ENCODE results near the gene FOXC1. TPM values are rescaled to one million over a fixed set of nuclear protein-coding genes. Genes with fewer than 3 reads are reported as not detected.

The FOXC1 gene
- total and polyA plus RNA-seq, 2 donors from 2014 or later: 18.0 to 58.5 TPM

DNA sequence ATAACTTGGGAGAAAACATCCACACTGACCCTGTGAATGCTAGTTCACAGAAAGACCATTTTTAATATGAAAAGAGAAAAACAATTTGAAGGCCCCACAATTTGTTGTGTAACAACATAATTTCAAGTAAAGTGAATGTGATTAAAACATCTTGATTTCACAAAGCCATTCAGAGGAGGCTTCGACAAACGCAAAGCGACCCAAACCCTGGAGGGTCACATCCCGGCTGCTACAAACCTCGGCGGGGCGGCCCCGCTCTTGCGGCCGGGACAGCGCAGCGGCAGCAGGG, 14.0 kb downstream of the FOXC1 start:
- H3K9me3 ChIP-seq (ENCODE audit: control insufficient read depth in 2 of 3, insufficient read depth in 1 of 3, low read length in 3 of 3): no peaks in the 10 kb centered on the region
- FAIRE-seq (no peak), DNase-seq (no peak)
- TF ChIP-seq, protein P1, sequence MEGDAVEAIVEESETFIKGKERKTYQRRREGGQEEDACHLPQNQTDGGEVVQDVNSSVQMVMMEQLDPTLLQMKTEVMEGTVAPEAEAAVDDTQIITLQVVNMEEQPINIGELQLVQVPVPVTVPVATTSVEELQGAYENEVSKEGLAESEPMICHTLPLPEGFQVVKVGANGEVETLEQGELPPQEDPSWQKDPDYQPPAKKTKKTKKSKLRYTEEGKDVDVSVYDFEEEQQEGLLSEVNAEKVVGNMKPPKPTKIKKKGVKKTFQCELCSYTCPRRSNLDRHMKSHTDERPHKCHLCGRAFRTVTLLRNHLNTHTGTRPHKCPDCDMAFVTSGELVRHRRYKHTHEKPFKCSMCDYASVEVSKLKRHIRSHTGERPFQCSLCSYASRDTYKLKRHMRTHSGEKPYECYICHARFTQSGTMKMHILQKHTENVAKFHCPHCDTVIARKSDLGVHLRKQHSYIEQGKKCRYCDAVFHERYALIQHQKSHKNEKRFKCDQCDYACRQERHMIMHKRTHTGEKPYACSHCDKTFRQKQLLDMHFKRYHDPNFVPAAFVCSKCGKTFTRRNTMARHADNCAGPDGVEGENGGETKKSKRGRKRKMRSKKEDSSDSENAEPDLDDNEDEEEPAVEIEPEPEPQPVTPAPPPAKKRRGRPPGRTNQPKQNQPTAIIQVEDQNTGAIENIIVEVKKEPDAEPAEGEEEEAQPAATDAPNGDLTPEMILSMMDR (IDR thresholded peaks at IDR 0.05; ENCODE audit: borderline replicate concordance, extremely low read depth, insufficient read depth): no peak
- H3K36me3 ChIP-seq (ENCODE audit: control insufficient read depth in 2 of 3, insufficient read depth in 3 of 3, low read length in 3 of 3): no peaks in the 10 kb centered on the region
- H3K27ac ChIP-seq (ENCODE audit: low read depth in 2 of 2, low read length in 2 of 2): peak overlapping the region in 1 of 2 donors; percentile 26
- peaks cover 27% of the 10 kb centered on the region for H3K27me3 ChIP-seq (ENCODE audit: control insufficient read depth, insufficient read depth, low read length)
- H3K4me1 ChIP-seq (ENCODE audit: control insufficient read depth in 2 of 3, insufficient read depth in 2 of 3, low read depth in 1 of 3, low read length in 3 of 3): peaks cover 0 to 3% (median 0%) of the 10 kb centered on the region in 3 donors
- peak overlapping the region in 1 of 3 donors; percentile 73 for H3K4me3 ChIP-seq (ENCODE audit: low read length in 3 of 3)
- peak overlapping the region in 1 of 3 donors; percentile 13 for H3K9ac ChIP-seq (ENCODE audit: low read length in 3 of 3)
- intact Hi-C loops (cut with DNase I): no loop called here

DNA sequence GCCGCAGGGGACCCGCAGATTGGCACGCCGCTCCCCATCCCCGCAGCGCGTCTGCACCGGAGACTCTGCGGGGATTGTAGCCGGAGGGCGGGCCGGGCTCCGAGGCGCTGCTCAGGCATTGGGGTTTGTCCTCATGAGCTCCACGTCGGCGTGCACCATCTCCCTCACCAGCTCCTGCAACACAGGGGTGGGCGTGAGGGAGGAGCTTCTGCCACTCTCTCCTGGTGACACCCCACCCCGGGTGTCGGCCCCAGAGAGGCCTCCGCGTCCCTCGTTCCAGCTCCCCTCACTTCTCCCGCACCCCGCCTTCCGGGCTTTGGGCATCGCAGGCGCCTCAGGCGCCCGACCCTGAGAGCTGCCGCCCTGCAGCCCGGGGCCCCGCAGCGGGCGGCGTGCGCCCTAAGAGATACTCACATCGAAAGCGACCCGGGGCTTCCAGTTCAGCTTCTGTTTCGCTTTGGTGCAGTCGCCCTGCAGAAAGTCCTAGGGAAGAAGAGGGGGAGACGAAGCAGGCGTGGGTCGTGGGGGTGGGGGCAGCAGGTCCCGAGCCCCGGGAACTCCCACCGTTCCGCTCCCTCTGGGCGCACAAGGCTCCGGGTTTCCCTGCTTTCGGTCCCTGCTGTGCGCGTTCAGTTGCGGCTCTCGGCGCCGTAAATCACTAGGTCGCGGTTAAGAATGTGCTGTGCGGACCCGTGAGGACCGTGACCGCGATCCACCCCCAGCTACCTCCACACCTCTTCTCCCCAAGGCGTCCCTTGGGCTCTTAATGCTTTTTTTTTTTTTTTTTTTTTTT, 14.5 kb downstream of the FOXC1 start:
- Histone ChIP-seq H3K9me3 (ENCODE audit: control insufficient read depth in 2 of 3, insufficient read depth in 1 of 3, low read length in 3 of 3) (no peaks in the 10 kb centered on the region), H3K9ac (ENCODE audit: low read length in 3 of 3) (peak overlapping the region in 2 of 3 donors; percentile 13 to 39), H3K27me3 (ENCODE audit: control insufficient read depth, insufficient read depth, low read length) (peaks cover 27% of the 10 kb centered on the region), H3K4me3 (ENCODE audit: low read length in 3 of 3) (peak overlapping the region; percentile 59 to 74 (median 73)), H3K27ac (ENCODE audit: low read depth in 2 of 2, low read length in 2 of 2) (peak overlapping the region in 1 of 2 donors; percentile 81), H3K4me1 (ENCODE audit: control insufficient read depth in 2 of 3, insufficient read depth in 2 of 3, low read depth in 1 of 3, low read length in 3 of 3) (peaks cover 0 to 3% (median 0%) of the 10 kb centered on the region in 3 donors), H3K36me3 (ENCODE audit: control insufficient read depth in 2 of 3, insufficient read depth in 3 of 3, low read length in 3 of 3) (no peaks in the 10 kb centered on the region)
- DNase-seq (peak; percentile 71 to 88 (median 77)), FAIRE-seq (no peak)
- TF ChIP-seq, protein P1 (IDR thresholded peaks at IDR 0.05; ENCODE audit: borderline replicate concordance, extremely low read depth, insufficient read depth): no peak
- intact Hi-C loops (cut with DNase I): no loop called here

DNA sequence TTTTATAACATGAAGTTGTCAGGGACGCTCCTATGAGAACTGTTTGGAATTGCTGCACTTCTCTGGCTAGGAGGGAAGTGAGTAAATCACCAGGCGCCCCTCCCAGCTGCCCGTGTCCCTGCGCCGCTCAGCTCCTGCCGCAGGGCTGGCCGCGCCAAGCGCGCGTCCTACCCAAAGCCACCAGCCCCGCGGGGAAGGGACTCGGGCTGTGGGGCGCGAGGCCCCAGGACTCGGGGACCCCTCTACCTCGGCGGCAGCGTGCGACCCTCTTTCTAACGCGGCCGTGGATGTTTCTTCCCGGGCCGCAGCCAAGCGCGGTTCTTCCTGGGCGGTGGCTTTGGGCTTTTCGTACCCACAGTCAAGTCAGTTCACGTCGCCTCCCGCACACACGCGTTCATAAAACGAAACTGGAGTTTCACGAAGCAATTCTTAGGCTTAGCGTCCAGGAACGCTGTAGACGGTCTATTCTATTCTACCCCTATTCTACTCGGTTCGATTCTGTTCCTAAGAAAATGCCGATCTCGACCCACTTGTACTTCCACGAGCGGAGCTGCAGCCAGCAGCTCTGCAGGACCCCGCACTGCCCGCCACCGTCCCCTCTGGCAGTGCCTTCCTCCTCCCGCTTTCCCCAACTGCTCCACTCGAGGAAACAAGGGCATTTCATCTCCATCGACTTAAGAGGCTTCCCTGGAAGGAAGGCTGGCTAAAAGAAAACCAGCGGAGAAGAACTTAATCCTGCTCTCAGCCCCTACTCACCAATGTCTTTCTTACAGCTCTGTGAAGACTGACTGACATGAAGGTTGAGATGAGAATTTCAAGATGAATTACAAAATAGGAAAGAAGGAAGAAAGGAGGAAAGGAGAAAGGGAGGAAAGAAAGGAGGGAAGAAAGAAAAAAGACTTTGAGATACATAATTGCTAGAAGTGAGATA, 15.4 kb downstream of the FOXC1 start:
- no peak for FAIRE-seq
- H3K4me3 ChIP-seq (ENCODE audit: low read length in 3 of 3): peak overlapping the region; percentile 59 to 74 (median 73)
- peaks cover 27% of the 10 kb centered on the region for H3K27me3 ChIP-seq (ENCODE audit: control insufficient read depth, insufficient read depth, low read length)
- peak overlapping the region; percentile 33 to 81 for H3K27ac ChIP-seq (ENCODE audit: low read depth in 2 of 2, low read length in 2 of 2)
- DNase-seq: peak in 4 of 5 donors; percentile 64 to 82 (median 73)
- no peaks in the 10 kb centered on the region for H3K36me3 ChIP-seq (ENCODE audit: control insufficient read depth in 2 of 3, insufficient read depth in 3 of 3, low read length in 3 of 3)
- TF ChIP-seq, protein P1 (IDR thresholded peaks at IDR 0.05; ENCODE audit: borderline replicate concordance, extremely low read depth, insufficient read depth): no peak
- peak overlapping the region; percentile 52 to 78 (median 61) for H3K9ac ChIP-seq (ENCODE audit: low read length in 3 of 3)
- peaks cover 0 to 3% (median 0%) of the 10 kb centered on the region in 3 donors for H3K4me1 ChIP-seq (ENCODE audit: control insufficient read depth in 2 of 3, insufficient read depth in 2 of 3, low read depth in 1 of 3, low read length in 3 of 3)
- no peaks in the 10 kb centered on the region for H3K9me3 ChIP-seq (ENCODE audit: control insufficient read depth in 2 of 3, insufficient read depth in 1 of 3, low read length in 3 of 3)
- intact Hi-C loops (cut with DNase I): no loop called here
